DND-41 (cell line): ENCODE results near the gene PSRC1.

ENCODE experiments used
- CTCF ChIP-seq: IDR thresholded peaks from 2 replicates; pipeline ENCODE4 v1.5.1; 2012; ENCODE audit warnings: borderline replicate concordance, low read length, moderate library complexity, mild to moderate bottlenecking; ENCODE audit not compliant: poor library complexity, severe bottlenecking; ENCODE audit errors: extremely low read depth
- EZH2 ChIP-seq: IDR thresholded peaks from 3 replicates; pipeline ENCODE4 v1.6.1; 2012; ENCODE audit warnings: borderline replicate concordance, low read depth, mild to moderate bottlenecking, moderate library complexity, low read length, inconsistent platforms; ENCODE audit not compliant: severe bottlenecking

- no peak for TF ChIP-seq EZH2
- TF ChIP-seq CTCF: no peak
Measured at GRCh38 chr1:109314795-109315194, 31.9 kb upstream of the PSRC1 start.
